Activated T-cell treated with anti-CD3 and anti-CD28 coated beads for 4 hours (primary cell): ENCODE measurements around the gene SSH2.
A peak's percentile ranks its signal among the peaks of the same experiment; 100 is the strongest.

Experiments used
- DNase-seq: peaks from one replicate; pipeline ENCODE4 v3.0.0-alpha.2; 2020

SSH2 gene

GRCh38 chr17:29595943-29596774 lies 333.9 kb downstream of the SSH2 start:
- DNase-seq, result no peak

- DNase-seq, result no peak
These were observed 334.7 kb downstream of the SSH2 start for GRCh38 chr17:29595107-29595942.

GRCh38 chr17:29594519-29595090 lies 335.4 kb downstream of the SSH2 start:
- no peak for DNase-seq

DNA sequence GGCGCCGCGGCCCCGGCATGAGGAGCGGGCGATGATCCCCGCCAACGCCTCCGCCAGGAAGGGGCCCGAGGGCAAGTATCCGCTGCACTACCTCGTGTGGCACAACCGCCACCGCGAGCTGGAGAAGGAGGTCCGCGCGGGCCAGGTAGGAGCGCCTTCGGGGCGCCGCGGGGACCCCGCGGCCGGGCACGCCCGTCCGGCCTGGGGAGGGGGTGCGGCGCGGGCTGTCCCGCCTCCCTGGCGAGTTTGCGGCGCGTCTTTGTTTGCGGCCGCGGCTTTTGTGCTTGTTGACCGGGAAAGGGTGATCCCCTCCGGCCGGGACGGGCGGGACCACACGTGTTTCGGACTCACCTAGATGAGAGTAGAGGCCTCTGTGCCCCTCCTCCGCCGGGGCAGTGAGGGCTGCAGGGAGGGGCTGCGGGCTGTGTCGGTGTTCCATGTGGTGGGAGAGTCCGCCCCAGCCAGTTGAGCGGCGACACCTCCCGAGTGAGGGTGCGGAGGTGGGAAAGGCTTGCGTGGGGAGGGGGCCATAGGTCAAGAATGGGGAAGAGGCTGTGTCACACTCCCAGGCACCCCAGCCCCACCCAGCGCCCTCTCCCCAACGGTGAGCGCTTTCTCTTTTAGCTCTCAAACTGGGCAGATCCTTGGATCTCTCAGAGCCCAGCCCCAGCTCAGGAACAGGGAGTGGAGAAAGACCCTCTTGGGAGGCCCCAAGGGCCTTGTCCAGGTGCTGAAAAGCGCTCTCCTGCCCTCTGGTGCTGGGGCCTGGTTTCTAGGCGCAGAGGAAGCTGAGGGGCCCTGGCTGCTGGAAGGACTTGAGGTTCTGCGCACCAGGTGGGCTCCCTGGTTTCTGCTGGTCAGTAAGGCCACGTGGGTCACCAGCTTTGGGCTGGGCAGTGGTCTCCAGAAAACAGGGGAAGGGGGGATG lies 336.2 kb downstream of the SSH2 start:
- no peak for DNase-seq

DNA sequence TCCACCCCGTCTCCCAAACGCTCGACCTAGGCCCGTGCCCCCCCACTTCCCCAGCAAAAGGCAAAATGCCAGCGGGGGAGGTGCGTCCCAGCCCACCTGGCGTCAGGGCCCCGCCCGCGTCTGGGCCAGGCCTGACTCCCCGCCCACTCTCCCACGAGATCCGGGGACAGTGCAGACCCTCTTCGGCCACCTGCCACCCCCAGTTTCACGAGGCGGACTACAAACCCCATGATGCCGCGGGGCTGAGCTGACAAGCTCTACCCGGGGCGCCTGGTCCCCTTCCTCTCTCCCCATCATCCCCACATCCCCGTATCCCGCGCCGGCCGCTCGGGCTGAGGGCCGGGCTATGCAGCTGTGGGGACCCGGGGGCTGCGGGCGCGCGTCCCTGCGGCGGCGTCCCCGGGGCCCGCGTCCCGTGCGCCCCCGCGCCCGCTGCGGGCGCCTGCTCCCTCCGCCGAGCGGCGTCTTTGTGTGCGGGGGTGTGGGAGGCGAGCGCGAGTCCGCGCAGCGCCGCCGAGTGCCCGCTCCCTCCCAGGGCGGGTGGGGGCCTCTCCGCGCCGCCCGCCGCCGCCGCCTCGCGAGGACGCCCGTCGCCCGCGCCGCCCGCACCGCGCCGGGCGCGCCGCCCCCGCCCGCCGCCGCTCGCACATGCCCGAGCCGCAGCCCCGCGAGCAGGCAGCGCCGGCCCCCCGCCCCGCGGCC lies 337.0 kb downstream of the SSH2 start, which contains the start of gene ANKRD13B:
Gene ANKRD13B, plus strand, starts transcription at position 283 of the 702 bp plus-strand sequence. CDS start 490 bp downstream, outside the sequence.
- peak; percentile 36 for DNase-seq

- DNase-seq, result peak; percentile 69
These were observed 338.1 kb downstream of the SSH2 start for GRCh38 chr17:29591737-29592608.

DNA sequence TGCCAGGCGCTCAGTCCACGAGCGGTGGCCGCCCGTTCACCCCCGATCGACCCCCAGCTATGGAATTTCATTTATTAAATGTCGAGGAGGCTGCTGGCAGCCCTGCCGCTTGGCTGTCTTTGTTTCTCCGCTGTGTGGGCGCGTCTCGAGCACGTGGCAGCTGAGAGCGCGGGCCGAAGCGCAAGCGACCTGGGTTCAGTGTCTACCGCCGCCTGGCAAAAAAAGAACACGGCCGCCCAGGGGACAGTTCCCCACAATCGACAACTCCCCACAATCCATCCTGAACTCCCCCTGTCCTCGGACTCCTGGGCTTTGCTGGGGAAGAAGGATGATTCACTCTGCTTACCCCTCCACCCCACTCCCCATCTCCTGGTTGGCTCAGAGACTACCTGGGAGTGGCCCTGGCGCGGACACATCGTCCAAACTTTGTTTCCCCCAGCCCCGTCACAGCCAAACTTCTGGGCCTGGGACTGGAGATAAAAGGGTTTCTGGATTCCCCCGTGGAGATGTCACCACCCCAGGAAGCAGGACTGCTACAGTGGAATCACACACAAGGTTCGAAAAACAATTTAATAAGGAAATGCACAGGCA lies 338.8 kb downstream of the SSH2 start:
- DNase-seq, result peak; percentile 39

GRCh38 chr17:29590411-29591145 lies 339.4 kb downstream of the SSH2 start:
- no peak for DNase-seq

GRCh38 chr17:29589524-29590410 lies 340.3 kb downstream of the SSH2 start, which contains the start of gene GIT1:
Gene GIT1, minus strand, starts transcription at chr17:29589648. Its CDS starts 270 bp downstream, at chr17:29589378.
- peak; percentile 78 for DNase-seq

- peak; percentile 67 for DNase-seq
These were observed 341.2 kb downstream of the SSH2 start for GRCh38 chr17:29588562-29589411.

- DNase-seq, result no peak
These were observed 341.9 kb downstream of the SSH2 start for GRCh38 chr17:29588017-29588561.

DNA sequence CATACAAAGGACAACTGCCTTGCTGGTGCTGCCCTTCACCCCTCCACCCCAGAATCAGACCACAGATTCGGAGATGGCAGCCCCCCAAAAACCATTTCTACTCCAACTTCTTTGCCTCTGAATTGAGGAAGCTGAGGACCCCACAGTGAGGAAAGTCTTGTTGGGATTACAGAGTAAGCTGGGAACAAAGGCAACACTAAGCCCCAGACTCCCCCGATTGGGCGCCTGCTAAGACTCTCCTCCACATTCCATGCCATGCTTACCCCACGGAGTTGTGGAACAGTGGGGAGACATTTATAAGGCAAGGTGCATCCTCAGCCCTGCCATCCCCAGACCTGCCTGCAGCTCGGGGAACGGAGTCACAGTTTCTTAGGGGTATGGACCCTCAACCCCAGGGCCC lies 342.4 kb downstream of the SSH2 start:
- DNase-seq, result no peak

DNA sequence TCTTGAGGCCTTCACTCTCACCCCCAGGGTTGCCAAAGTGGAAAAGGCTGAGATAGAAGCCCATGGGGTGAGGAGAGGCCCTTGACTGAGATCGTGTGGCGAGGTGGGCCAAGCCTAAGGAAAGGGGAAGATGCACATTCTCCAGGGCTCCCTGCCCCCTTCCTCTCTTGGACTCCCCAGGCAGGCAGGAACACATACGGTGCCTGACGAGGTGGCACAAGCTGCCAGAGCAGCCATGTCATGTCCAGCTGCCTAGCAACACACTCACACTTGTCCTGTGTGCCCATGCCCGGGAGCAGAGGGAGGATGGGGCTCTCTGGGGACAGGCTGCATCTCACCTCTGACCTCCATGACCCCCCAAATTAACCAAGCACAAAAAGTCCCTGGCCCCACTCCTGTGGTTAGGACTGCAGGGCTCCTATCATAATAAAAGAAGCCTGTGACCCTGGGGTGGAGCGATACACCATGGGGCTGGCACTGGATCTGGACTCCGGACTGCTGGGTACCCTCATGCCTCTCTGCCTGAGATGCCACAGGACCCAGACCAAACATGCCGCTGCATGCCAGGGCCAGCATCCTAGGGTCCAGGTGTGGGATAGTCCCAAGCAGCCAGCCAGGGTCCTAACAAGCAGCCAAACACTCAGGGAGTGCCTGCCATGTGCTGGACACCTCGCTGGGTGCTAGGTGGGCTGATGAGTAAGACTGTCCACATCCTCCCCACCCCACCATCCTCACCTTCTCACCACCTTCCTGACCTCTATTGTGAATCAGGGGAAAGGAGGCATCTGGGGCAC lies 343.2 kb downstream of the SSH2 start:
- DNase-seq, result no peak

- DNase-seq, result peak; percentile 30
These were observed 344.8 kb downstream of the SSH2 start for GRCh38 chr17:29585080-29585751.

DNA sequence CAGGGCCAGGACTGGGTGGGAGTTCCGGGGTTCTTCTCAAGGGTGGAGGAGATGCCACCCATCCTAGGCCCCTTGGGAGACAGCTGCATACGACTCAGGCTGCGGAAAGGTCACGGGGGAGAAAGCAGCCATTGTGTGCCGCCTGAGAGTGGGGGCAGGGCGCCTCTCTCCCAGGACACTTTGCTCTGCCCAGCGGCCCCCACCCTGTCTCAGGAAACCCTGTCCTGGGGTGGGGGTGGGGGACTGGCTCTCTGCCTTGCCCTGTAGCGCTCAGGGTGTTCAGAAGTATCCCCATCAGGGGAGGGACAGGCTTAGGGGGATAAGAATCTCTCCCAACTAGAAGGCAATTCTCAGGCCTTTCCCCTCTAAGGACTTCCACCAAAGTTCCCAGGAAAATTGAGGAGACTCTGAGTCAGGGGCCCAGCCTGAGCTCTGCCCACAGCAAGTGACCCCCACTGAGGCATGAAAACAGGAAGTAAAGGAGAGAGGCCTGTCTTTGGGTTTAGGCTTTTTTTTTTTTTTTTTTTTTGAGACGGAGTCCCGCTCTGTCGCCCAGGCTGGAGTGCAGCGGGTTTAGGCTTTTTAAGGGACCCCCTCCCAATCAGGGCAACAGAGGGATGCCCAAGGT lies 345.5 kb downstream of the SSH2 start:
- DNase-seq, result no peak
